Astrocyte (in vitro differentiated cells and primary cell): ENCODE results near the gene ZNF765.
"Not testable (repeated sequence)": the region's sequence is repeated elsewhere in the genome, so short reads cannot be mapped to it uniquely, and the experiment has no call there.

ENCODE experiments used
- CTCF ChIP-seq: IDR thresholded peaks from 2 replicates; pipeline ENCODE4 v1.5.1; 2011; ENCODE audit warnings: low read depth, mild to moderate bottlenecking, inconsistent platforms, low read length, moderate library complexity; ENCODE audit not compliant: insufficient read depth
- EZH2 ChIP-seq: IDR thresholded peaks from 2 replicates; pipeline ENCODE4 v1.6.1; 2012; ENCODE audit warnings: mild to moderate bottlenecking, low read length, inconsistent platforms; ENCODE audit not compliant: insufficient read depth

GRCh38 chr19:53423074-53423473, 28.1 kb downstream of the ZNF765 start:
- not testable (repeated sequence) for TF ChIP-seq CTCF, EZH2
